Endodermal cell (in vitro differentiated cells): ENCODE measurements around the gene ZNF407. TPM values are rescaled to one million over a fixed set of nuclear protein-coding genes. Genes with fewer than 3 reads are reported as not detected.

Experiments used
- DNase-seq: peaks from one replicate; pipeline ENCODE4 v3.0.0-alpha.2; 2017
- H3K27ac ChIP-seq: 2 replicates; pipeline ENCODE4 v1.5.1; 2013; ENCODE audit warnings: mild to moderate bottlenecking, low read depth, low read length, moderate library complexity
- H3K27me3 ChIP-seq: 2 replicates; pipeline ENCODE4 v1.6.1; 2013; ENCODE audit warnings: mild to moderate bottlenecking, low read length, moderate library complexity; ENCODE audit not compliant: insufficient read depth, control insufficient read depth, poor library complexity, severe bottlenecking
- H3K36me3 ChIP-seq: 2 replicates; pipeline ENCODE4 v1.7.0; 2013; ENCODE audit warnings: mild to moderate bottlenecking, low read length, moderate library complexity; ENCODE audit not compliant: control insufficient read depth, insufficient read depth
- H3K4me1 ChIP-seq: one replicate; pipeline ENCODE4 v1.7.0; 2013; ENCODE audit warnings: low read length; ENCODE audit not compliant: control insufficient read depth, insufficient read depth
- H3K4me3 ChIP-seq: 2 replicates; pipeline ENCODE4 v1.5.1; 2013; ENCODE audit warnings: mild to moderate bottlenecking, low read length, moderate library complexity
- H3K9ac ChIP-seq: 2 replicates; pipeline ENCODE4 v1.6.1; 2013; ENCODE audit warnings: mild to moderate bottlenecking, low read length, moderate library complexity; ENCODE audit not compliant: poor library complexity, severe bottlenecking; ENCODE audit errors: extremely low read depth
- H3K9me3 ChIP-seq: 2 replicates; pipeline ENCODE4 v1.6.1; 2013; ENCODE audit warnings: mild to moderate bottlenecking, low read length, moderate library complexity; ENCODE audit not compliant: control insufficient read depth
- H3K27ac Mint-ChIP-seq: 2 replicates; pipeline ENCODE4 v1.8.0; 2020; ENCODE audit warnings: mixed read lengths
- H3K27me3 Mint-ChIP-seq: 2 replicates; pipeline ENCODE4 v1.8.0; 2021; ENCODE audit warnings: mild to moderate bottlenecking, mixed read lengths; ENCODE audit not compliant: insufficient read depth
- H3K36me3 Mint-ChIP-seq: 2 replicates; pipeline ENCODE4 v1.8.0; 2020; ENCODE audit warnings: low read depth, mixed read lengths
- H3K4me1 Mint-ChIP-seq: 2 replicates; pipeline ENCODE4 v1.8.0; 2020; ENCODE audit warnings: mixed read lengths
- H3K4me3 Mint-ChIP-seq: 2 replicates; pipeline ENCODE4 v1.8.0; 2020; ENCODE audit warnings: mild to moderate bottlenecking, moderate library complexity, mixed read lengths
- H3K9me3 Mint-ChIP-seq: 2 replicates; pipeline ENCODE4 v1.8.0; 2020; ENCODE audit warnings: mild to moderate bottlenecking, mixed read lengths
- WGBS, 2 experiments: methylation state at CpG; one replicate each; pipeline versions ENCODE4 v1.1.5 to v1.1.7; 2013; ENCODE audit warnings: missing lambda C conversion rate in 2 of 2, mixed read lengths in 1 of 2; ENCODE audit not compliant: insufficient coverage in 1 of 2, insufficient read length in 1 of 2; 5-methylcytosine and 5-hydroxymethylcytosine counted together
- total RNA-seq, 2 donors: library from RNA; stranded (reverse); fragmentation: NEBNext Ultra II Directional in 1 of 2; extraction: Animal tissue kit (Norgen Biotek cat#: 25700) in 1 of 2; gene quantifications; 2 replicates in 1 of 2; 3 replicates in 1 of 2; pipeline ENCODE4 v1.2.1, GENCODE V29; 2021
- TF ChIP-seq, protein P1 (sequence below): fragments of 200-600 bp; sonication (generic); conservative IDR thresholded peaks from 2 replicates; pipeline ENCODE4 v1.5.0; 2021; ENCODE audit warnings: antibody characterized with exemption, mild to moderate bottlenecking

The ZNF407 gene
- total RNA-seq, 2 donors from 2014 or later: 7.6 to 13.1 TPM

DNA sequence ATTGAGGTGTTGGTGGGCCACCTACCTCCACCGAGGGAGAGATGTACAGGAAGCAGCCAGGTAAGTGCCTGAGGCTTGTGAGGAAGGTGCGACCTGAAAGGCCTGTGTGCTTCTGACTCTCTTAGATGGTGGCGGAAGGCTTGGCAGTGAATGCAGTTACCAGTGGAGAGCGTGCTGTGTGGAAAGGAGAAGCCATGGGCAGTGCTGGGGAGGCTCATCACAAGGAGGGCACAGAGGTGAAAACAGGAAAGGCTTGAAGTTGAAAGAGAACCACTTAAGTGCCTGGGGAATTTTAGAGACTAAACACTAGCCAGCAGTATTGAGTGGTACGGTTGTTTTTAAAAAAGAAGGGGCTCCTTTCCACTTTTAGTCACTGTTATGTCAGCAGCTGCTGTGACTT lies 130.9 kb downstream of the ZNF407 start:
- Mint-ChIP-seq H3K27ac (no peak overlapping the region), H3K27me3 (no peaks in the 10 kb centered on the region), H3K4me1 (no peaks in the 10 kb centered on the region), H3K4me3 (no peak overlapping the region), H3K36me3 (no peaks in the 10 kb centered on the region), H3K9me3 (no peaks in the 10 kb centered on the region)
- Histone ChIP-seq H3K27ac (no peak overlapping the region), H3K9ac (no peak overlapping the region), H3K9me3 (no peaks in the 10 kb centered on the region), H3K27me3 (no peaks in the 10 kb centered on the region), H3K36me3 (no peaks in the 10 kb centered on the region), H3K4me3 (no peak overlapping the region), H3K4me1 (no peaks in the 10 kb centered on the region)
- WGBS, 2 experiments: 95 to 100% methylated on average over 3 to 5 of the region's 5 CpGs
- TF ChIP-seq, protein P1, sequence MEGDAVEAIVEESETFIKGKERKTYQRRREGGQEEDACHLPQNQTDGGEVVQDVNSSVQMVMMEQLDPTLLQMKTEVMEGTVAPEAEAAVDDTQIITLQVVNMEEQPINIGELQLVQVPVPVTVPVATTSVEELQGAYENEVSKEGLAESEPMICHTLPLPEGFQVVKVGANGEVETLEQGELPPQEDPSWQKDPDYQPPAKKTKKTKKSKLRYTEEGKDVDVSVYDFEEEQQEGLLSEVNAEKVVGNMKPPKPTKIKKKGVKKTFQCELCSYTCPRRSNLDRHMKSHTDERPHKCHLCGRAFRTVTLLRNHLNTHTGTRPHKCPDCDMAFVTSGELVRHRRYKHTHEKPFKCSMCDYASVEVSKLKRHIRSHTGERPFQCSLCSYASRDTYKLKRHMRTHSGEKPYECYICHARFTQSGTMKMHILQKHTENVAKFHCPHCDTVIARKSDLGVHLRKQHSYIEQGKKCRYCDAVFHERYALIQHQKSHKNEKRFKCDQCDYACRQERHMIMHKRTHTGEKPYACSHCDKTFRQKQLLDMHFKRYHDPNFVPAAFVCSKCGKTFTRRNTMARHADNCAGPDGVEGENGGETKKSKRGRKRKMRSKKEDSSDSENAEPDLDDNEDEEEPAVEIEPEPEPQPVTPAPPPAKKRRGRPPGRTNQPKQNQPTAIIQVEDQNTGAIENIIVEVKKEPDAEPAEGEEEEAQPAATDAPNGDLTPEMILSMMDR: no peak
- no peak for DNase-seq

DNA sequence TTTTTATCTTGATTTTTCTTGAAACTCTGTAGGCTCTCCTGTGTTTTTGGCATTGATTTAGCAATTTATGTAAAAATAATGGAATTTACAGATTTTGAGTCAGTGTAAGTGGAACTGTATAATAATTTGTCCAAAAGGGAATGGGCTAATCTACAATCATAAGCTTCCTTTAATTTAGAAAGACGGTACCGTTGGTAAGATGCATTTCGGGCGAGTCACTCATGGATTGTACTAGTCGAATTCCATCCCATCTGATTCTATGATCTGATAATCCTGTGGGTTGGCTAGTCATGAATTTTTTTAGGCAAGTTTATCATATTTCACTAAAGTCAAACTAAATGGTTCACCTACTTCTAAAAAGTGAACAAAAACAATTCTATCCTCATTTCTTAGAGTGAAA lies 133.4 kb downstream of the ZNF407 start:
- Mint-ChIP-seq H3K36me3 (no peaks in the 10 kb centered on the region), H3K27ac (no peak overlapping the region), H3K4me1 (no peaks in the 10 kb centered on the region), H3K9me3 (no peaks in the 10 kb centered on the region), H3K27me3 (no peaks in the 10 kb centered on the region), H3K4me3 (no peak overlapping the region)
- Histone ChIP-seq H3K36me3 (no peaks in the 10 kb centered on the region), H3K9ac (no peak overlapping the region), H3K27ac (no peak overlapping the region), H3K27me3 (no peaks in the 10 kb centered on the region), H3K4me3 (no peak overlapping the region), H3K4me1 (no peaks in the 10 kb centered on the region), H3K9me3 (no peaks in the 10 kb centered on the region)
- TF ChIP-seq, protein P1: no peak
- DNase-seq: no peak
- 93 to 94% methylated on average over 5 of the region's 5 CpGs for WGBS, 2 experiments

DNA sequence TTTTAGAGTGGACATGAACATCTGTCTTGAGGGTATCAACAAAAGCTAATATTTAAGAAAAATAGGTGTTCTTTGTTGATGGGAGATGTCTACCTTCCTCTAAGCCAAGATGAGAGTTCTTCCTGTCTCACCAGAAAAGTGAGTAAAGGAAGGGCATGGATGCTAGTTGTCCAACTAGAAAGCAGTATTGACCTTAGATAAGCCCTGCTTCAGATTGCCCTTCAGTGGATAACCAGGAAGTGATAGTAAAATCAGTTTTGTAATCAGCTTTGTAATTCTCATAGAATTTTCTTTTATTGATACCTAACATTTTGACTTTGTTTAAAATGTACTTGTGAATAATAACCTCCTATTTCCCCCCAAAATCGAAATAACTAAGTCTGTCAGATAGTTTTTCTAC lies 134.7 kb downstream of the ZNF407 start:
- no peak overlapping the region for H3K27ac Mint-ChIP-seq
- no peaks in the 10 kb centered on the region for H3K9me3 Mint-ChIP-seq
- no peaks in the 10 kb centered on the region for H3K27me3 Mint-ChIP-seq
- H3K9ac ChIP-seq: no peak overlapping the region
- no peak for DNase-seq
- no CpG with 5 or more reads among the region's 1 CpG for WGBS, 2 experiments
- H3K4me3 Mint-ChIP-seq: no peak overlapping the region
- no peaks in the 10 kb centered on the region for H3K9me3 ChIP-seq
- H3K27ac ChIP-seq: no peak overlapping the region
- H3K27me3 ChIP-seq: no peaks in the 10 kb centered on the region
- no peak overlapping the region for H3K4me3 ChIP-seq
- no peaks in the 10 kb centered on the region for H3K4me1 ChIP-seq
- no peaks in the 10 kb centered on the region for H3K36me3 Mint-ChIP-seq
- TF ChIP-seq, protein P1: no peak
- no peaks in the 10 kb centered on the region for H3K36me3 ChIP-seq
- H3K4me1 Mint-ChIP-seq: no peaks in the 10 kb centered on the region
